Brain microvascular endothelial cell (primary cell): ENCODE measurements around the gene CATSPERZ.

Experiments used
- DNase-seq: peaks from one replicate; pipeline ENCODE4 v3.0.0-alpha.2; 2020
- H3K27ac ChIP-seq: fragments of 250-450 bp; sonication (Bioruptor Pico); 2 replicates; pipeline ENCODE4 v1.5.1; 2020; ENCODE audit warnings: mild to moderate bottlenecking, moderate library complexity
- H3K27me3 ChIP-seq: fragments of 250-450 bp; sonication (Bioruptor Pico); replicated peaks from 2 replicates; pipeline ENCODE4 v1.5.1; 2020; ENCODE audit warnings: mild to moderate bottlenecking
- H3K36me3 ChIP-seq: fragments of 250-450 bp; sonication (Bioruptor Pico); replicated peaks from 2 replicates; pipeline ENCODE4 v1.5.1; 2020; ENCODE audit warnings: mild to moderate bottlenecking
- H3K4me3 ChIP-seq: 2 replicates; pipeline ENCODE4 v1.5.1; 2011; ENCODE audit warnings: low read depth, mild to moderate bottlenecking, control low read depth, low read length, moderate library complexity
- CTCF ChIP-seq: IDR thresholded peaks from 2 replicates; pipeline ENCODE4 v1.5.1; 2011; ENCODE audit warnings: low read depth, mild to moderate bottlenecking, moderate library complexity, low read length, control low read depth, inconsistent platforms; ENCODE audit errors: missing control alignments
- in situ Hi-C: cut with HindIII; loops from 2 replicates; pipeline ENCODE4 v1.10.0; 2017; ENCODE audit warnings: low sequenced_read_pairs, low pct_ligation_motif_present

The CATSPERZ gene

GRCh38 chr11:64327375-64327774, 27.2 kb downstream of the CATSPERZ start:
- TF ChIP-seq CTCF, result no peak
- in situ Hi-C loops, result no loop called here
- H3K27ac ChIP-seq, result no peak overlapping the region
- peaks cover 5% of the 10 kb centered on the region for H3K36me3 ChIP-seq
- no peaks in the 10 kb centered on the region for H3K27me3 ChIP-seq
- DNase-seq, result no peak
- H3K4me3 ChIP-seq, result no peak overlapping the region

DNA sequence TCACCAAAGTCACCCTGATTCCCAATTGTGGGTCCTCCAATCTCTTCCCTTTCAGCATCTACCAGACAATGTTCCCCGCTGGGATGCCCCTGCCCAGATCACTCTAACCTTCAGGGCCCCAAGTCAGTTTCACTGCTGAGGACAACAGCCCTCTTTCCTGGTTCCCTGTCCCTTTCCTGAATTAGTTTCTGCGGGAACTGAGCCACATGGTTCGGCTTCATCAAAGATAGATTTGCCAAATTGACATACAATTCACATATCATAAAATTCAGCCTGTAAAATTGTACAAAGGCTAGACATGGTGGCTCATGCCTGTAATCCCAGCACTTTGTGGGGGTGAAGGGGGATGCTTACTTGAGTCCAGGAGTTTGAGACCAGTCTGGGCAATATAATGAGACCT, 27.8 kb downstream of the CATSPERZ start:
- Histone ChIP-seq H3K36me3 (no peaks in the 10 kb centered on the region), H3K27me3 (no peaks in the 10 kb centered on the region), H3K27ac (no peak overlapping the region), H3K4me3 (no peak overlapping the region)
- no peak for DNase-seq
- in situ Hi-C loops, result no loop called here
- no peak for TF ChIP-seq CTCF

- DNase-seq, result no peak
- no peaks in the 10 kb centered on the region for H3K27me3 ChIP-seq
- no peak overlapping the region for H3K4me3 ChIP-seq
- TF ChIP-seq CTCF, result no peak
- no peak overlapping the region for H3K27ac ChIP-seq
- no peaks in the 10 kb centered on the region for H3K36me3 ChIP-seq
- in situ Hi-C loops, result no loop called here
These were observed 30.7 kb downstream of the CATSPERZ start for GRCh38 chr11:64330888-64331287.

GRCh38 chr11:64331569-64332371, 31.6 kb downstream of the CATSPERZ start:
- H3K36me3 ChIP-seq, result no peaks in the 10 kb centered on the region
- DNase-seq, result peak; percentile 84
- no peak overlapping the region for H3K27ac ChIP-seq
- in situ Hi-C loops, result no loop called here
- peak; percentile 84 for TF ChIP-seq CTCF
- no peaks in the 10 kb centered on the region for H3K27me3 ChIP-seq
- no peak overlapping the region for H3K4me3 ChIP-seq

GRCh38 chr11:64333556-64333955, 33.4 kb downstream of the CATSPERZ start:
- in situ Hi-C loops, result no loop called here
- DNase-seq, result no peak
- no peaks in the 10 kb centered on the region for H3K36me3 ChIP-seq
- no peak overlapping the region for H3K27ac ChIP-seq
- no peak for TF ChIP-seq CTCF
- H3K4me3 ChIP-seq, result no peak overlapping the region
- no peaks in the 10 kb centered on the region for H3K27me3 ChIP-seq
